OCI-LY7 (cell line): ENCODE results near the gene NREP. TPM values are rescaled to one million over a fixed set of nuclear protein-coding genes. Genes with fewer than 3 reads are reported as not detected.

Source experiments
- BruUV-seq: library from RNA; stranded (reverse); fragments of 400-500 nt; replicated peaks from 2 replicates; lab custom pipeline; 2021; lab: Mats Ljungman, UMichigan
- CTCF ChIA-PET: fragments of 300-600 bp; sonication (Branson Sonifier 250); formaldehyde crosslinking; loops from one replicate; lab custom pipeline; 2022; ENCODE audit warnings: antibody characterized with exemption; ENCODE audit not compliant: unreplicated experiment; lab: Charles Lee
- POLR2A ChIA-PET: fragments of 300-600 bp; sonication (Branson Sonifier 250); formaldehyde crosslinking; loops from one replicate; lab custom pipeline; 2022; ENCODE audit warnings: antibody characterized with exemption; lab: Charles Lee
- DNase-seq: peaks from one replicate; pipeline ENCODE4 v3.0.0-alpha.2; 2015; ENCODE audit warnings: low spot score
- H2AFZ ChIP-seq: fragments of 200-600 bp; sonication (generic), shearing (Covaris generic); 2 replicates; pipeline ENCODE4 v1.6.1; 2014; ENCODE audit warnings: mild to moderate bottlenecking, antibody characterized with exemption, low read length, moderate library complexity
- H3K27ac ChIP-seq: fragments of 200-600 bp; sonication (generic); 2 replicates; pipeline ENCODE4 v1.5.1; 2014; ENCODE audit warnings: mixed run types, low read depth, mild to moderate bottlenecking, moderate library complexity, low read length, inconsistent platforms; ENCODE audit not compliant: poor library complexity, severe bottlenecking
- H3K36me3 ChIP-seq: fragments of 200-600 bp; sonication (generic); 2 replicates; pipeline ENCODE4 v1.6.1; 2014; ENCODE audit warnings: mild to moderate bottlenecking, antibody characterized with exemption, low read length, moderate library complexity, mixed read lengths; ENCODE audit not compliant: insufficient read depth
- H3K4me1 ChIP-seq: fragments of 200-600 bp; sonication (generic); 2 replicates; pipeline ENCODE4 v1.5.1; 2014; ENCODE audit warnings: mild to moderate bottlenecking, low read length; ENCODE audit not compliant: insufficient read depth, poor library complexity, severe bottlenecking
- H3K4me2 ChIP-seq: fragments of 200-600 bp; sonication (generic); 2 replicates; pipeline ENCODE4 v1.6.1; 2014; ENCODE audit warnings: mild to moderate bottlenecking, low read length
- H3K4me3 ChIP-seq: fragments of 200-600 bp; sonication (generic); 2 replicates; pipeline ENCODE4 v1.5.1; 2014; ENCODE audit warnings: mild to moderate bottlenecking, low read depth, low read length; ENCODE audit not compliant: poor library complexity, severe bottlenecking
- H3K79me2 ChIP-seq: fragments of 200-600 bp; sonication (generic); 2 replicates; pipeline ENCODE4 v1.6.1; 2016; ENCODE audit warnings: low read depth, mild to moderate bottlenecking, low read length, moderate library complexity, mixed read lengths; ENCODE audit not compliant: insufficient read depth
- H3K9me2 ChIP-seq: fragments of 200-600 bp; sonication (generic); 2 replicates; pipeline ENCODE4 v1.6.1; 2016; ENCODE audit warnings: mild to moderate bottlenecking, low read length, mixed read lengths; ENCODE audit not compliant: insufficient read depth
- H3K9me3 ChIP-seq: fragments of 200-600 bp; sonication (generic); 2 replicates; pipeline ENCODE4 v1.6.1; 2014; ENCODE audit warnings: mild to moderate bottlenecking, mixed run types, low read length, mixed read lengths
- H4K20me1 ChIP-seq: fragments of 200-600 bp; sonication (generic); 2 replicates; pipeline ENCODE4 v1.6.1; 2014; ENCODE audit warnings: mild to moderate bottlenecking, antibody characterized with exemption, low read length, moderate library complexity, mixed read lengths; ENCODE audit not compliant: insufficient read depth
- CTCF ChIP-seq: fragments of 200-600 bp; sonication (generic); conservative IDR thresholded peaks from 2 replicates; pipeline ENCODE4 v1.5.1; 2014; ENCODE audit warnings: mild to moderate bottlenecking, antibody characterized with exemption, low read length, moderate library complexity, mixed read lengths
- EZH2phosphoT487 ChIP-seq: fragments of 200-600 bp; sonication (generic); IDR thresholded peaks from 2 replicates; pipeline ENCODE4 v1.6.1; 2018; ENCODE audit warnings: low read depth, borderline replicate concordance, mild to moderate bottlenecking, mixed run types, antibody characterized with exemption, low read length, moderate library complexity, mixed read lengths
- intact Hi-C: fragments of 100-400 bp; cut with micrococcal nuclease; formaldehyde crosslinking; loops from one replicate; pipeline ENCODE4 v1.10.0; 2022; ENCODE audit not compliant: unreplicated experiment
- total RNA-seq, 2 experiments: library from RNA; depleted of rRNA in 1 of 2; stranded (reverse); fragments of >200 nt in 1 of 2; shearing (Covaris generic) in 1 of 2; gene quantifications; 2 replicates each; pipeline ENCODE4 v1.2.3, GENCODE V29; 2014 to 2022

NREP gene
- total RNA-seq, 2 experiments from 2014 or later = 40.0 to 100 TPM

- Histone ChIP-seq H3K79me2 (no peaks in the 10 kb centered on the region), H3K9me2 (no peaks in the 10 kb centered on the region), H4K20me1 (no peaks in the 10 kb centered on the region), H3K4me2 (no peak overlapping the region), H3K4me1 (no peaks in the 10 kb centered on the region), H2AFZ (no peak overlapping the region), H3K4me3 (no peak overlapping the region), H3K9me3 (no peaks in the 10 kb centered on the region), H3K36me3 (peaks cover 7% of the 10 kb centered on the region; the same call in 1 of the 2 replicates), H3K27ac (no peak overlapping the region)
- TF ChIP-seq CTCF (no peak), EZH2phosphoT487 (no peak)
- CTCF ChIA-PET = no interaction called here
- POLR2A ChIA-PET = no interaction called here
- DNase-seq = no peak
- BruUV-seq = no TSS peak
- intact Hi-C loops = no loop called here
Observed at GRCh38 chr5:111748304-111748763, 8.7 kb downstream of the NREP start.

GRCh38 chr5:111747337-111747736 lies 9.7 kb downstream of the NREP start:
- peaks cover 7% of the 10 kb centered on the region; the same call in 1 of the 2 replicates for H3K36me3 ChIP-seq
- H3K27ac ChIP-seq = no peak overlapping the region
- no peaks in the 10 kb centered on the region for H3K79me2 ChIP-seq
- no TSS peak for BruUV-seq
- CTCF ChIA-PET = no interaction called here
- TF ChIP-seq CTCF (no peak), EZH2phosphoT487 (no peak)
- H3K9me2 ChIP-seq = no peaks in the 10 kb centered on the region
- H4K20me1 ChIP-seq = no peaks in the 10 kb centered on the region
- H3K4me2 ChIP-seq = no peak overlapping the region
- no peak overlapping the region for H2AFZ ChIP-seq
- intact Hi-C loops = no loop called here
- POLR2A ChIA-PET = no interaction called here
- no peak overlapping the region for H3K4me3 ChIP-seq
- DNase-seq = no peak
- H3K9me3 ChIP-seq = no peaks in the 10 kb centered on the region
- H3K4me1 ChIP-seq = peaks cover 8% of the 10 kb centered on the region

- Histone ChIP-seq H3K4me1 (peaks cover 13% of the 10 kb centered on the region), H3K27ac (no peak overlapping the region), H3K4me3 (no peak overlapping the region), H3K9me3 (no peaks in the 10 kb centered on the region), H4K20me1 (no peaks in the 10 kb centered on the region), H3K36me3 (peaks cover 7% of the 10 kb centered on the region; the same call in 1 of the 2 replicates), H3K4me2 (no peak overlapping the region), H2AFZ (no peak overlapping the region), H3K9me2 (no peaks in the 10 kb centered on the region), H3K79me2 (no peaks in the 10 kb centered on the region)
- BruUV-seq = no TSS peak
- intact Hi-C loops = no loop called here
- POLR2A ChIA-PET = no interaction called here
- no peak for DNase-seq
- no peak for TF ChIP-seq CTCF
- CTCF ChIA-PET = no interaction called here
Observed at GRCh38 chr5:111746791-111747190, 10.2 kb downstream of the NREP start.
